Heart left ventricle (tissue), 13 donors: ENCODE data around the gene RNU5B-1.

Experiments used
- POLR2A ChIP-seq, 2 donors: fragments of 450-650 bp; IDR thresholded peaks; one replicate each; pipeline ENCODE4 v1.6.1; 2017; ENCODE audit warnings: antibody characterized with exemption in 2 of 2, mild to moderate bottlenecking in 2 of 2, moderate library complexity in 2 of 2
- TF ChIP-seq, protein P1 (sequence below), 12 donors: fragments of 200-600 bp; sonication (generic) in 4 of 12; IDR thresholded peaks; one replicate each; pipeline versions ENCODE4 v1.5.0 to v1.8.0; 2018 to 2022; ENCODE audit warnings: antibody characterized with exemption in 12 of 12, mild to moderate bottlenecking in 5 of 12
- donor health status: ischemic (EF 13 %, LVEDD 7.1; RV severe dilation, severe dysfunction).
- donor health status: DM: no; HTN: yes; CAD: no.
- donor health status: DM: no; HTN: no; CAD: no.
- donor health status: ischemic (EF 25% LVEDD 6.9; RV normal size, moderate dysfunction).
- donor health status: ischemic (EF 25% LVEDD 5.7; RV mildly dilated, moderate dysfunction).
- donor health status: ischemic (EF 35%, LVEDD 5.7; RV mildly dilated, moderate dysfunction).
- donor health status: nonischemic (EF 11% LVEDD 7.7; RV severe dilation, severe dysfunction).
- donor health status: DM: yes; HTN: yes; CAD: no.
- donor health status: PGD.
- donor health status: ischemic (EF 29% LVEDD 5.4; RV normal size, mild dysfunction).
- donor health status: nonischemic (EF 23%, LVEDD 6.1; RV moderate dilation, normal function).

DNA sequence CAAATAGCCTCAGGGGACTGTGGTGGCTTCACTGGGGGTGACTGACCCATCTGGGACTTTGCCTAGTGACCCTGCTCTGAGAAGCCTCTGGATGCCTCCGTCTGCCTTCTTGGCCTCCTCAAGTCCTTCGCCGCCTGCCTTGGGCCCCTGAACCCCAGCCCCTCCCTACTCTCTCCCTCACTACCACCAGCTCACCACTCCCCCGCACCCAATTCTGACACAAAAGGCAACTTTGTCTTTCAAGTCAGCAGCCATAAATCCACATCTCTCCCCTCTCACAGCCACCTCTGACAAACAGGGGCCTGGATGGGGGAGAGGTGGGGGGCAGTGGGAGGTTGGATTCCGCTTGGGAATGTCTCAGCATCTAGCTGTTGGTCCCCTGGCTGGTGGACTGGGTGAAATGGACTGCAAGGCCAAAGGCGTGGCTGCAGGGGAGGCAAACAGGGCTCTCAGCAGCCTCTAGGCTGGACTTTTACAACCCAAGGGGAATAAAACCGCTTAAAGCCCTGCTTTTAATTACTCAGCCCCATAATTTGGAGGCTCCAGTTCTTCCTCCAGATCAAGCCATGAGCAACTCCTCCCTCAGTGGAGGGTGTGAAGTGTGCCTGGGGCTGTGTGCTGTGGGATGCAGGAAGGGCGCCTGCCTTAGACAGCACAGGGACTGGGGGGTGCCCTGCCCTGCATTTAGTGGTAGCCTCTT lies 39.9 kb downstream of the RNU5B-1 start:
- TF ChIP-seq, protein P1, sequence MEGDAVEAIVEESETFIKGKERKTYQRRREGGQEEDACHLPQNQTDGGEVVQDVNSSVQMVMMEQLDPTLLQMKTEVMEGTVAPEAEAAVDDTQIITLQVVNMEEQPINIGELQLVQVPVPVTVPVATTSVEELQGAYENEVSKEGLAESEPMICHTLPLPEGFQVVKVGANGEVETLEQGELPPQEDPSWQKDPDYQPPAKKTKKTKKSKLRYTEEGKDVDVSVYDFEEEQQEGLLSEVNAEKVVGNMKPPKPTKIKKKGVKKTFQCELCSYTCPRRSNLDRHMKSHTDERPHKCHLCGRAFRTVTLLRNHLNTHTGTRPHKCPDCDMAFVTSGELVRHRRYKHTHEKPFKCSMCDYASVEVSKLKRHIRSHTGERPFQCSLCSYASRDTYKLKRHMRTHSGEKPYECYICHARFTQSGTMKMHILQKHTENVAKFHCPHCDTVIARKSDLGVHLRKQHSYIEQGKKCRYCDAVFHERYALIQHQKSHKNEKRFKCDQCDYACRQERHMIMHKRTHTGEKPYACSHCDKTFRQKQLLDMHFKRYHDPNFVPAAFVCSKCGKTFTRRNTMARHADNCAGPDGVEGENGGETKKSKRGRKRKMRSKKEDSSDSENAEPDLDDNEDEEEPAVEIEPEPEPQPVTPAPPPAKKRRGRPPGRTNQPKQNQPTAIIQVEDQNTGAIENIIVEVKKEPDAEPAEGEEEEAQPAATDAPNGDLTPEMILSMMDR (IDR thresholded peaks at IDR 0.05): no peak
- TF ChIP-seq POLR2A (IDR thresholded peaks at IDR 0.05): no peak
